ENCODE data around the gene KCNQ2. TPM values are rescaled to one million over a fixed set of nuclear protein-coding genes. Genes with fewer than 3 reads are reported as not detected.

Gene KCNQ2
- total and polyA plus RNA-seq, 2 experiments from 2014 or later: 68.5 to 92.4 TPM

GRCh38 chr20:63409066-63409833 is 63.2 kb downstream of the KCNQ2 start:
- Histone ChIP-seq H3K4me2 (no peak overlapping the region), H3K9me2 (ENCODE audit: insufficient read depth) (peaks cover 6% of the 10 kb centered on the region; the same call in 1 of the 2 replicates), H3K79me2 (replicated peaks; ENCODE audit: insufficient read depth) (no peaks in the 10 kb centered on the region), H2AFZ (no peak overlapping the region), H3F3A (replicated peaks; ENCODE audit: low read depth) (0 out of 2 replicates have a peak, but pooled peaks cover 5% of the 10 kb centered on the region), H3K36me3 (ENCODE audit: insufficient read depth) (no peaks in the 10 kb centered on the region), H4K20me1 (replicated peaks; ENCODE audit: insufficient read depth) (no peaks in the 10 kb centered on the region), H3K27me3 (ENCODE audit: insufficient read depth) (no peaks in the 10 kb centered on the region), H3K27ac (ENCODE audit: low read depth) (no peak overlapping the region), H3K4me3 (no peak overlapping the region), H3K4me1 (ENCODE audit: insufficient read depth) (peaks cover 3% of the 10 kb centered on the region; the same call in 1 of the 2 replicates)
- Mint-ChIP-seq H3K9me3 (no peaks in the 10 kb centered on the region), H3K36me3 (ENCODE audit: low read depth) (no peaks in the 10 kb centered on the region), H3K27ac (no peak overlapping the region), H3K4me3 (no peak overlapping the region; the same call in 2 of the 3 replicates), H3K4me1 (peaks cover 9% of the 10 kb centered on the region), H3K27me3 (ENCODE audit: insufficient read depth, low read depth, poor library complexity) (peaks cover 9% of the 10 kb centered on the region)
- DNase-seq (ENCODE audit: low spot score): peak; percentile 65
- ATAC-seq: peak; percentile 61; the same call in 1 of the 3 replicates
- TF ChIP-seq EZH2phosphoT487 (IDR thresholded peaks at IDR 0.05; ENCODE audit: unreplicated experiment) (no peak), ETS1 (IDR thresholded peaks at IDR 0.05) (peak; percentile 24; the same call in 1 of the 2 replicates)

DNA sequence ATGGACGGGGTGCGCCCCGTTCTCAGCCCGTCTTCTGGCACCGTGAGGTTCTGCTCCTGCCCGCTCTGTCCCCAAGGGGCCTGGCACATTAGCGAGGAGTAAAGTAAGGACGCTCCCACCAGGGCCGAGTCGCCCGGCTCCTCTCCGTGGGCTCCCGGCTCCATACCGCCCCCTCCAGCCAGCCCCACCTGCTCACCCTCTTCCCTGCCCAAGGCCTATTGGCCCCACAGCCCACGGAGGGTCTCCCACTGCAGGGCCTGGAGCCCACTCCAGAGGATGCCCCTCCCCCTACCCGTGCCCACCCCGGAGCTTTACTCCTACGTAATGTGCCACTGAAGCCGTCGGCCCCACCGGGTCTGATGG is 63.8 kb downstream of the KCNQ2 start:
- Histone ChIP-seq H3K4me1 (ENCODE audit: insufficient read depth) (peaks cover 3% of the 10 kb centered on the region; the same call in 1 of the 2 replicates), H3K27ac (ENCODE audit: low read depth) (no peak overlapping the region), H3K9me2 (ENCODE audit: insufficient read depth) (peaks cover 6% of the 10 kb centered on the region; the same call in 1 of the 2 replicates), H3K4me2 (no peak overlapping the region), H2AFZ (no peak overlapping the region), H3F3A (replicated peaks; ENCODE audit: low read depth) (0 out of 2 replicates have a peak, but pooled peaks cover 5% of the 10 kb centered on the region), H3K79me2 (replicated peaks; ENCODE audit: insufficient read depth) (no peaks in the 10 kb centered on the region), H3K4me3 (no peak overlapping the region), H3K27me3 (ENCODE audit: insufficient read depth) (no peaks in the 10 kb centered on the region), H3K36me3 (ENCODE audit: insufficient read depth) (no peaks in the 10 kb centered on the region), H4K20me1 (replicated peaks; ENCODE audit: insufficient read depth) (no peaks in the 10 kb centered on the region)
- no peak overlapping the region; the same call in 2 of the 3 replicates for H3K4me3 Mint-ChIP-seq
- H3K4me1 Mint-ChIP-seq: peaks cover 14% of the 10 kb centered on the region
- no peaks in the 10 kb centered on the region for H3K9me3 Mint-ChIP-seq
- peak; percentile 6 for ATAC-seq
- no peak overlapping the region for H3K27ac Mint-ChIP-seq
- TF ChIP-seq POLR2AphosphoS5 (IDR thresholded peaks at IDR 0.05; ENCODE audit: low read depth) (no peak), CTCF (conservative IDR thresholded peaks at IDR 0.05; ENCODE audit: low read depth in 2 of 2) (peak in 1 of 2 experiments; percentile 26; a peak in 2 of 4 replicates)
- no peaks in the 10 kb centered on the region for H3K36me3 Mint-ChIP-seq (ENCODE audit: low read depth)
- peaks cover 13% of the 10 kb centered on the region for H3K27me3 Mint-ChIP-seq (ENCODE audit: insufficient read depth, low read depth, poor library complexity)
- no peak for DNase-seq (ENCODE audit: low spot score)

Measured in GM23338 (cell line).